ENCODE measurements around the gene AKR1A1.

- TF ChIP-seq CTCF (conservative IDR thresholded peaks at IDR 0.05) (no peak), ZFX (IDR thresholded peaks at IDR 0.05) (no peak)
Observed at GRCh38 chr1:45583666-45584350, 33.2 kb downstream of the AKR1A1 start, which contains the start of gene NASP.
